GM12892 (cell line): ENCODE data around the gene MXRA5.
"Not testable (repeated sequence)": the region's sequence is repeated elsewhere in the genome, so short reads cannot be mapped to it uniquely, and the experiment has no call there.

Source experiments
- DNase-seq: peaks from one replicate; pipeline ENCODE4 v3.0.0; 2011; ENCODE audit not compliant: insufficient read length
- FAIRE-seq: peaks from 2 replicates; lab custom pipeline; 2011; peaks lifted over from hg19 to GRCh38; lab: Jason Lieb, UNC
- POLR2A ChIP-seq: IDR thresholded peaks from 2 replicates; pipeline ENCODE4 v1.6.1; 2011; ENCODE audit warnings: low read depth, low read length, control low read depth
- POLR2AphosphoS5 ChIP-seq: IDR thresholded peaks from 2 replicates; pipeline ENCODE4 v1.6.1; 2011; ENCODE audit warnings: low read depth, low read length, control low read depth
- TAF1 ChIP-seq: IDR thresholded peaks from 2 replicates; pipeline ENCODE4 v1.6.1; 2011; ENCODE audit warnings: low read depth, mild to moderate bottlenecking, control low read depth, low read length, borderline replicate concordance

Gene MXRA5

GRCh38 chrX:3374108-3374800 lies 27.8 kb upstream of the MXRA5 start:
- no peak for DNase-seq
- FAIRE-seq: no peak
- TF ChIP-seq POLR2A (no peak), TAF1 (no peak)

- FAIRE-seq: no peak
- TF ChIP-seq POLR2AphosphoS5 (no peak), POLR2A (no peak), TAF1 (no peak)
These were observed 24.7 kb upstream of the MXRA5 start for GRCh38 chrX:3371163-3371562.

GRCh38 chrX:3370656-3371055 lies 24.2 kb upstream of the MXRA5 start:
- TF ChIP-seq POLR2AphosphoS5: no peak
- no peak for TF ChIP-seq TAF1
- no peak for TF ChIP-seq POLR2A
- FAIRE-seq (no peak), DNase-seq (no peak)

More at GRCh38 chrX:3371163-3371562, 24.7 kb upstream of the MXRA5 start:
- DNase-seq: no peak

GRCh38 chrX:3362956-3363355 lies 16.5 kb upstream of the MXRA5 start:
- FAIRE-seq (no peak), DNase-seq (no peak)
- TF ChIP-seq TAF1 (no peak), POLR2A (no peak), POLR2AphosphoS5 (no peak)

GRCh38 chrX:3360881-3361280 lies 14.4 kb upstream of the MXRA5 start:
- TF ChIP-seq POLR2A (no peak), POLR2AphosphoS5 (no peak), TAF1 (no peak)
- FAIRE-seq: no peak
- no peak for DNase-seq

- not testable (repeated sequence) for FAIRE-seq, DNase-seq
These were observed 6.3 kb upstream of the MXRA5 start for GRCh38 chrX:3352741-3353140.

- no peak for FAIRE-seq
- TF ChIP-seq POLR2AphosphoS5: no peak
- no peak for TF ChIP-seq POLR2A
- DNase-seq: no peak
These were observed 4.8 kb upstream of the MXRA5 start for GRCh38 chrX:3351276-3351675.

- FAIRE-seq (no peak), DNase-seq (no peak)
- TF ChIP-seq POLR2AphosphoS5 (no peak), TAF1 (no peak), POLR2A (no peak)
These were observed 1.7 kb upstream of the MXRA5 start for GRCh38 chrX:3348191-3348590.

GRCh38 chrX:3345281-3346191 lies 916 bp downstream of the MXRA5 start:
- no peak for DNase-seq
- TF ChIP-seq POLR2AphosphoS5: no peak
- TF ChIP-seq POLR2A: no peak
- no peak for TF ChIP-seq TAF1
- no peak for FAIRE-seq

- FAIRE-seq, DNase-seq: not testable (repeated sequence)
These were observed 2.9 kb downstream of the MXRA5 start for GRCh38 chrX:3343569-3343968.

GRCh38 chrX:3340016-3340415 lies 6.4 kb downstream of the MXRA5 start:
- TF ChIP-seq POLR2AphosphoS5: no peak
- TF ChIP-seq POLR2A: no peak
- no peak for TF ChIP-seq TAF1
- no peak for FAIRE-seq
- no peak for DNase-seq

- TF ChIP-seq POLR2AphosphoS5 (no peak), POLR2A (no peak), TAF1 (no peak)
- no peak for DNase-seq
- FAIRE-seq: no peak
These were observed 19.8 kb downstream of the MXRA5 start for GRCh38 chrX:3326681-3327080.
